ENCODE results near the gene SDHB.

SDHB gene

GRCh38 chr1:17095141-17095540, 41.3 kb upstream of the SDHB start (continued):
- TF ChIP-seq ZNF26 (tag by site-specific recombination; IDR thresholded peaks at IDR 0.05): no peak

- CTCF ChIA-PET: no interaction called here
- TF ChIP-seq ZNF362 (tag by site-specific recombination; IDR thresholded peaks at IDR 0.05) (no peak), ZNF248 (tag by site-specific recombination; IDR thresholded peaks at IDR 0.05) (no peak), ZIC2 (tag by site-specific recombination; IDR thresholded peaks at IDR 0.05) (no peak), ZBTB49 (tag by site-specific recombination; IDR thresholded peaks at IDR 0.05; ENCODE audit: low read depth) (no peak), KLF8 (tag by site-specific recombination; IDR thresholded peaks at IDR 0.05) (no peak), OSR2 (tag by site-specific recombination; IDR thresholded peaks at IDR 0.05) (no peak), ZNF776 (tag by site-specific recombination; IDR thresholded peaks at IDR 0.05; ENCODE audit: borderline replicate concordance) (no peak), ZNF548 (tag by site-specific recombination; IDR thresholded peaks at IDR 0.05) (no peak), ZNF837 (tag by site-specific recombination; IDR thresholded peaks at IDR 0.05) (no peak), ZFP41 (tag by site-specific recombination; IDR thresholded peaks at IDR 0.05; ENCODE audit: borderline replicate concordance) (no peak), ZNF2 (tag by site-specific recombination; IDR thresholded peaks at IDR 0.05) (no peak)
- POLR2A ChIA-PET: no interaction called here
- no peaks in the 10 kb centered on the region for H3K4me1 ChIP-seq (ENCODE audit: control insufficient read depth, insufficient read depth, low read length)
- H3K36me3 ChIP-seq (ENCODE audit: control insufficient read depth in 2 of 2, insufficient read depth in 1 of 2, low read length in 2 of 2): no peaks in the 10 kb centered on the region
- no peak overlapping the region for H3K27ac ChIP-seq (ENCODE audit: extremely low read depth, low read depth, low read length)
- H3K9me3 ChIP-seq (ENCODE audit: control insufficient read depth, insufficient read depth, low read depth, low read length): no peaks in the 10 kb centered on the region
- no peak overlapping the region for H3K4me3 ChIP-seq (ENCODE audit: low read depth, low read length)
These were observed 40.8 kb upstream of the SDHB start for GRCh38 chr1:17094664-17095063.

- ChIA-PET CTCF (no interaction called here), POLR2A (no interaction called here)
- Histone ChIP-seq H3K4me1 (ENCODE audit: control insufficient read depth, insufficient read depth, low read length) (no peaks in the 10 kb centered on the region), H3K9me3 (ENCODE audit: control insufficient read depth, insufficient read depth, low read depth, low read length) (no peaks in the 10 kb centered on the region), H3K36me3 (ENCODE audit: control insufficient read depth in 2 of 2, insufficient read depth in 1 of 2, low read length in 2 of 2) (no peaks in the 10 kb centered on the region), H3K27ac (ENCODE audit: extremely low read depth, low read depth, low read length) (no peak overlapping the region), H3K4me3 (ENCODE audit: low read depth, low read length) (no peak overlapping the region)
- no peak for TF ChIP-seq MYNN (tag by site-specific recombination; IDR thresholded peaks at IDR 0.05; ENCODE audit: borderline replicate concordance)
- TF ChIP-seq ZNF473 (tag by site-specific recombination; IDR thresholded peaks at IDR 0.05): no peak
- TF ChIP-seq ZNF292 (tag by site-specific recombination; IDR thresholded peaks at IDR 0.05; ENCODE audit: borderline replicate concordance, low read depth): no peak
- TF ChIP-seq BCL11B (tag by site-specific recombination; IDR thresholded peaks at IDR 0.05; ENCODE audit: low read depth): no peak
- TF ChIP-seq GLI2 (tag by site-specific recombination; IDR thresholded peaks at IDR 0.05; ENCODE audit: borderline replicate concordance, low read depth): no peak
- TF ChIP-seq PRDM1 (tag by site-specific recombination; IDR thresholded peaks at IDR 0.05): no peak
- no peak for TF ChIP-seq YY1 (tag by site-specific recombination; IDR thresholded peaks at IDR 0.05)
- TF ChIP-seq ZNF521 (tag by site-specific recombination; IDR thresholded peaks at IDR 0.05): no peak
- no peak for TF ChIP-seq ZNF488 (tag by site-specific recombination; IDR thresholded peaks at IDR 0.05)
- TF ChIP-seq ZNF670 (tag by site-specific recombination; IDR thresholded peaks at IDR 0.05; ENCODE audit: low read depth): no peak
- TF ChIP-seq ZNF792 (tag by site-specific recombination; IDR thresholded peaks at IDR 0.05): no peak
- TF ChIP-seq ZSCAN16 (tag by site-specific recombination; IDR thresholded peaks at IDR 0.05): no peak
- no peak for TF ChIP-seq ZNF335 (tag by site-specific recombination; conservative IDR thresholded peaks at IDR 0.05)
- no peak for TF ChIP-seq ZNF404 (tag by site-specific recombination; IDR thresholded peaks at IDR 0.05)
- TF ChIP-seq ZNF350 (tag by site-specific recombination; IDR thresholded peaks at IDR 0.05): no peak
- TF ChIP-seq ZNF791 (tag by site-specific recombination; IDR thresholded peaks at IDR 0.05): no peak
These were observed 40.1 kb upstream of the SDHB start for GRCh38 chr1:17093822-17094393.

Measured in HEK293 (cell line).